Measurements from ENCODE around the gene GRM8. TPM values are rescaled to one million over a fixed set of nuclear protein-coding genes. Genes with fewer than 3 reads are reported as not detected.
A peak's percentile ranks its signal among the peaks of the same experiment; 100 is the strongest.

Gene GRM8
- 0.16 TPM for total RNA-seq
- long read RNA-seq: 0 reads

GRCh38 chr7:127252778-127253280 is at the start of gene GRM8:
Gene GRM8 (minus strand): TSS chr7:127252941.
- no peak for DNase-seq (ENCODE audit: low spot score)

GRCh38 chr7:127290801-127291361 is 38.1 kb upstream of the GRM8 start:
- no peak for DNase-seq (ENCODE audit: low spot score)

GRCh38 chr7:127290116-127290655 is 37.4 kb upstream of the GRM8 start:
- DNase-seq (ENCODE audit: low spot score): no peak

GRCh38 chr7:127287133-127287532 is 34.4 kb upstream of the GRM8 start:
- DNase-seq (ENCODE audit: low spot score): no peak

GRCh38 chr7:127270093-127270492 is 17.4 kb upstream of the GRM8 start:
- DNase-seq (ENCODE audit: low spot score): no peak

GRCh38 chr7:127266047-127266446 is 13.3 kb upstream of the GRM8 start:
- no peak for DNase-seq (ENCODE audit: low spot score)

GRCh38 chr7:127264219-127264618 is 11.5 kb upstream of the GRM8 start:
- DNase-seq (ENCODE audit: low spot score): no peak

- no peak for DNase-seq (ENCODE audit: low spot score)
Observed at GRCh38 chr7:127258111-127258510, 5.4 kb upstream of the GRM8 start.

- no peak for DNase-seq (ENCODE audit: low spot score)
Observed at GRCh38 chr7:127257086-127257485, 4.3 kb upstream of the GRM8 start.

- DNase-seq (ENCODE audit: low spot score): no peak
Observed at GRCh38 chr7:127256041-127256725, 3.4 kb upstream of the GRM8 start.

- no peak for DNase-seq (ENCODE audit: low spot score)
Observed at GRCh38 chr7:127254163-127254684, 1.5 kb upstream of the GRM8 start.

- peak; percentile 91 for DNase-seq (ENCODE audit: low spot score)
Observed at GRCh38 chr7:127253281-127254162, 781 bp upstream of the GRM8 start.

GRCh38 chr7:127252377-127252713 is 396 bp downstream of the GRM8 start:
- no peak for DNase-seq (ENCODE audit: low spot score)

GRCh38 chr7:127251465-127252376 is 1.0 kb downstream of the GRM8 start:
- DNase-seq (ENCODE audit: low spot score): no peak

- no peak for DNase-seq (ENCODE audit: low spot score)
Observed at GRCh38 chr7:127251036-127251464, 1.7 kb downstream of the GRM8 start.

GRCh38 chr7:127250312-127251035 is 2.3 kb downstream of the GRM8 start:
- DNase-seq (ENCODE audit: low spot score): no peak

GRCh38 chr7:127245607-127246006 is 7.1 kb downstream of the GRM8 start:
- no peak for DNase-seq (ENCODE audit: low spot score)

- DNase-seq (ENCODE audit: low spot score): no peak
Observed at GRCh38 chr7:127245002-127245401, 7.7 kb downstream of the GRM8 start.

- DNase-seq (ENCODE audit: low spot score): no peak
Observed at GRCh38 chr7:127239814-127240213, 12.9 kb downstream of the GRM8 start.

GRCh38 chr7:127233630-127234029 is 19.1 kb downstream of the GRM8 start:
- DNase-seq (ENCODE audit: low spot score): no peak
